Memory B cell (primary cell): Measurements from ENCODE around the gene FLRT1.

Experiments
- ATAC-seq: fragments of 150-1000 bp; cut with Tn5 transposase; 2 replicates; pipeline ENCODE4 v1.10.0; 2021; ENCODE audit warnings: low read depth, mild to moderate bottlenecking, moderate library complexity
- DNase-seq, 2 donors: peaks; one replicate each; pipeline ENCODE4 v3.0.0; 2022; ENCODE audit warnings: low spot score in 2 of 2
- H3K27ac Mint-ChIP-seq: one replicate; pipeline ENCODE4 v1.8.0; 2022; ENCODE audit warnings: mild to moderate bottlenecking, moderate library complexity, mixed read lengths
- H3K27me3 Mint-ChIP-seq: one replicate; pipeline ENCODE4 v1.8.0; 2022; ENCODE audit warnings: mixed read lengths
- H3K36me3 Mint-ChIP-seq: one replicate; pipeline ENCODE4 v1.8.0; 2022; ENCODE audit warnings: mild to moderate bottlenecking, mixed read lengths
- H3K4me1 Mint-ChIP-seq: one replicate; pipeline ENCODE4 v1.8.0; 2022; ENCODE audit warnings: mixed read lengths
- H3K4me3 Mint-ChIP-seq: one replicate; pipeline ENCODE4 v1.8.0; 2022; ENCODE audit warnings: mild to moderate bottlenecking, moderate library complexity, mixed read lengths
- H3K9me3 Mint-ChIP-seq: one replicate; pipeline ENCODE4 v1.8.0; 2022; ENCODE audit warnings: mixed read lengths

The FLRT1 gene

DNA sequence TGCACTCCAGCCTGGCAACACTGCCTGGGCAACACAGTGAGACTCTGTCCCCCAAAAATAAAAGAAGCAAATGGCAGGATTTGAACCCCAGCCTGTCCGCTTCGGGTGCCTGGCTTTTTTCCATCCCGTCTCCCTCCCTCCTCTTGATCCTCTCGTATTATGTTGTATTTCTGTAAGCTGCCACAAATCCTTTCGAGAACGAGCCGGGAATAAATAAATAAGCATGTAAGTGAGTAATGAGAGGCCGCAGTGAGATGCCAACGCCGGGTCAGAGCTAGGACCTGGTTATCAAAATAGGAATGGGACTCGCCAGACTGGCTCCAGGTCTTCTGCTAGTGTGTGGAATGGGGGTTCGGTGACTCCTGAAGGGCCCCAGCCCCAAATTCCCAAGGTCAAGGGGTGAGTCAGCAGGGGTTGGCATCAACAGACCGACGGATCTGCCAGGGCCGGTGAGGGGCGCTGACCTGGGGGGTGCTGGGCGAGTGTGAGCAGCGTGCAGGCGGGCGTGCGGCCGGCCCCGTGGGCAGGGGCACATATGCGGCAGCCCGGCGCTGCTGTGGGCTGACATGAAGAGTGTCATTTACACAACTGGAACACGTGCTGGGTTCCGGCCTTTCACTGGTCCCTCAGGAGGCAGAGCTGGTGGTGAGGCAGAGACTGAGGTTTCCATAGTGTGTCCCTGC is 47.8 kb downstream of the FLRT1 start:
- Mint-ChIP-seq H3K4me1 (peaks cover under 1% of the 10 kb centered on the region), H3K9me3 (no peaks in the 10 kb centered on the region)
- no peak for DNase-seq

DNA sequence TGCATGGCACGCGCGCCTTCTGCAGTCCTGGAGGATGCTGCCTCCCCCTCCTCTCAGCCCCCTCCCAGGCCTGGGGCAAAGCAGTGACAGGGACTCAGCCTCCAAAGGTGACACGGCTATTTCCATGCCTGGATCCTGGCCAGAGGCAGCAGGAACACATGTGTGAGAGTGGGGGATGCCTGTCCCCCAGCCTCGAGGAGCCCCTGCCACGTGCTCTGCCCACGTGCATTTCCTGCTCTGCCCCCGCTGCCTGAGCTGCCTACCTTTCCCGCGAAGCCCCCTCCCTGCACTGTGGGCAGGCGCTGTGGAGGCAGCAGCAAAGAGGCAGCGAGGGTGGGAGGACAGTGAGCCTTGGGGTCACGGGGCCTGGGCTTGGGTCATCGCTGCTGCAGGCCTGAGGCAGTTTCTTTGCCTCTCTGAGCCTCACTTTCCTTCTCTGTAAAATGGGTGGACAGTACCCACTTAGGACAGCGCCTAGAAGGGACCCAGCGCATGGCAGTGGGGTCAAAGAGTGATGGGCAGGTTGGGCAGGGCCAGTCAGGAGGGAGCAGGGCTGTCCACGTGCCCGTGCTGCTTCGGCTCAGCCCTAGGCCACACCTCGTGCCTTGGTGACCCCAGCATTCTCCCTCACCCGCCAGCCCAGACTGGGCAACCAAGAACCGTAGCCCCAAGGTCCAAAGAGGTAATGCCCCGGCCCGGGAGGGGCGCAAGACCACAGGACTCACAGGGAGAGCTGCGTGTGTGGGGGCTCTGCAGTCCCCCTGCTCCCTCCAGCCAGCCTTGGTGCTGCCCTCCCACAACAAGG is 48.6 kb downstream of the FLRT1 start:
- H3K27ac Mint-ChIP-seq: no peak overlapping the region
- H3K4me3 Mint-ChIP-seq: no peak overlapping the region
- H3K4me1 Mint-ChIP-seq: peaks cover 3% of the 10 kb centered on the region
- no peak for ATAC-seq
- peaks cover 10% of the 10 kb centered on the region for H3K27me3 Mint-ChIP-seq
- DNase-seq: no peak
- H3K36me3 Mint-ChIP-seq: no peaks in the 10 kb centered on the region
- H3K9me3 Mint-ChIP-seq: no peaks in the 10 kb centered on the region

More for the DNA sequence above, 47.8 kb downstream of the FLRT1 start:
- peaks cover 9% of the 10 kb centered on the region for H3K27me3 Mint-ChIP-seq
- no peak overlapping the region for H3K27ac Mint-ChIP-seq
- H3K4me3 Mint-ChIP-seq: no peak overlapping the region
- ATAC-seq: no peak
- no peaks in the 10 kb centered on the region for H3K36me3 Mint-ChIP-seq

DNA sequence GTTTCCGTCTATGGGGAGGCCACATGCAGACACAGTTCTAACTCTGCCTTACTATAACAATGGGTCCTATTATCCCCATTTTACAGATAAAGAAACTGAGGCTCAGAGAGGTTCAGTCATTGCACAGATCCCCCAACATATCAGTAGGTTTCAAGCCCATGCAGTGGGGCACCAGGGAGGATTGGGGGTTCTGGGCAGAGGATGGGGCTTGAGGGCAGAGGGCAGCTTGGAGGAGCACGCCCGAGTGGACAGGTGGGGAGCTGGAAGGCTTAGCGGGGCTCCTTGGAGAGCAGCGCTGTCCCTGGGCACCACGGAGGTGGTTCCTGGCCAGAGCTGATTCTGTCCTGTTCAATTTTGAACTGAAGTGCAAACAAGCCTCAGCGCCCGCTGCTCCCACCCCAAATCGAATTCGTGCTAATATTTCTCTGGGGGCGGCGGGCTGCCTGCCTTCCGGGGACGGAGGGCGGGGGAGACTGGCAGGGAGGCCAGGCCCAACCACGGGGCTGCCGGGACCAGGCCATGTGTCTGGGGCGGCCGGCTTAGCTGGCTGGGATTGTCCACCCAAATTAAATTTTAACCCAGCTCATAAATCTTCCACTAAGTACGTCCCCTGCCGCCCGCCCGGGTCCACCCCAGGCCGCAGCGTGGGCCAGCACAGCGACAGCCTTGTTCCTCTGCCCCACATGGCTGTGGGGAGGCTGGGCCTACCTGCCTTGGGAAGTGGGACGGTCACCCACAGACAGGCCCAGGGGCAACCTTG is 49.4 kb downstream of the FLRT1 start:
- H3K27me3 Mint-ChIP-seq: peaks cover 10% of the 10 kb centered on the region
- ATAC-seq: no peak
- H3K27ac Mint-ChIP-seq: no peak overlapping the region

More for the DNA sequence above, 49.4 kb downstream of the FLRT1 start:
- H3K9me3 Mint-ChIP-seq: no peaks in the 10 kb centered on the region
- no peaks in the 10 kb centered on the region for H3K36me3 Mint-ChIP-seq
- no peak for DNase-seq
- H3K4me1 Mint-ChIP-seq: peaks cover 3% of the 10 kb centered on the region
- H3K4me3 Mint-ChIP-seq: no peak overlapping the region
